Thyroid gland (tissue), 4 donors: ENCODE measurements around the gene MUC6.

Source experiments
- CTCF ChIP-seq, 6 experiments: fragments of 200-600 bp in 3 of 6; fragments of 450-650 bp in 3 of 6; sonication (generic) in 3 of 6; IDR thresholded peaks; one replicate each; pipeline ENCODE4 v1.5.1; 2016 to 2019; ENCODE audit warnings: antibody characterized with exemption in 6 of 6, mild to moderate bottlenecking in 2 of 6, inconsistent platforms in 1 of 6, moderate library complexity in 1 of 6
- POLR2A ChIP-seq, 2 donors: fragments of 450-650 bp; IDR thresholded peaks; one replicate each; pipeline ENCODE4 v1.6.1; 2017; ENCODE audit warnings: antibody characterized with exemption in 2 of 2, mild to moderate bottlenecking in 2 of 2, moderate library complexity in 1 of 2

GRCh38 chr11:975827-976226, 60.7 kb downstream of the MUC6 start:
- TF ChIP-seq POLR2A (IDR thresholded peaks at IDR 0.05) (no peak), CTCF (IDR thresholded peaks at IDR 0.05) (no peak)
